Measurements from ENCODE around the gene OR3A2.
"Not testable (repeated sequence)": the region's sequence is repeated elsewhere in the genome, so short reads cannot be mapped to it uniquely, and the experiment has no call there.

Gene OR3A2

DNA sequence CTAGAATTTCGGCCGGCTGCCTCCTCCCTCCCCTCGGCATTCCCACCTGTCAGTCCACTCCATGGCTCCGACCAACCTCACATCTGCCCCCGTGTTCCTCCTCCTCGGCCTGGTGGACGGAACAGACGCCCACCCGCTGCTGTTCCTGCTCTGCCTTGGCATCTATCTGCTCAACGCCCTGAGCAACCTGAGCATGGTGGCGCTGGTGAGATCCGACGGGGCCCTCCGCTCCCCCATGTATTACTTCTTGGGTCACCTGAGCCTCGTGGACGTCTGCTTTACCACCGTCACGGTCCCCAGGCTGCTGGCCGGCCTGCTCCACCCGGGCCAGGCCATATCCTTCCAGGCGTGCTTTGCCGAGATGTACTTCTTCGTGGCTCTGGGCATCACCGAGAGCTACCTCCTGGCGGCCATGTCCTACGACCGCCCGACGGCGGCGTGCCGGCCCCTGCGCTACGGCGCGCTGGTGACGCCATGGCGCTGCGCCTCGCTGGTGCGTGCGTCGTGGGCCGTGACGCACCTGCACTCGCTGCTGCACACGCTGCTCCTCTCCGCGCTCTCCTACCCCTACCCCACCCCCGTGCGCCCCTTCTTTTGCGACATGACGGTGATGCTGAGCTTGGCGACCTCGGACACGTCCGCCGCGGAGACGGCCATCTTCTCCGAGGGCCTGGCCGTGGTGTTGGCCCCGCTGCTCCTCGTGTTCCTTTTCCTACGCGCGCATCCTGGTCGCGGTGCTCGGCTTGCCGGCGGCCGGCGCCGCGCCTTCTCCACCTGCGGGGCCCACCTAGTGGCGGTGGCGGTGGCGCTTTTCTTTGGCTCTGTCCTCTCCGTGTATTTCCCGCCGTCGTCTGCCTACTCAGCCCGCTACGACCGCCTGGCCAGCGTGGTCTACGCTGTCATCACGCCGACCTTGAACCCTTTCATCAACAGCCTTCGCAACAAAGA is at the start of gene OR3A2:
TSS of gene OR3A2 (minus strand) at position 440 of the 948 bp plus-strand sequence.
- no peak for DNase-seq

DNA sequence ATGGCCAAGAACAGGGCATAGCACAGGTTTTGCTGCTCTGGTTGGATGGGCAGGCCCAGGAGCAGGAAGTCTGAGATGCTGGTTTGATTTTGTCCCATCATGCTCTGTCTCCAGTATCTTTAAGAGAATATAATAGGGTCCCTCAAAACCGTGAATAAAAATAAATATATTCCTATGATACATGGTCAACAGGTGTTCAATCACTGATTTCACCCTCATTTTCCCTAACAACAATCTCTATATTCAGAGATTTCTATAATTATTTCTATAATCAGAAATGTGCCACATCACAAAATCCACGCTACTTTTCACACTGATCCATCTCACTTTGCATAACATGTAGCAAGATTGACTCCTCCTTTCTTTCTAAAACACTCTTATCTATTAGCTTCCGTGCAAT is 47.6 kb upstream of the OR3A2 start, which contains the start of gene OR1E2:
TSS of gene OR1E2 (minus strand) at position 101 of the 400 bp plus-strand sequence. CDS start at position 101, 0 bp downstream.
- no peak for DNase-seq

More for the DNA sequence above, at the start of gene OR3A2:
- intact Hi-C loops (cut with DNase I): no loop called here

DNA sequence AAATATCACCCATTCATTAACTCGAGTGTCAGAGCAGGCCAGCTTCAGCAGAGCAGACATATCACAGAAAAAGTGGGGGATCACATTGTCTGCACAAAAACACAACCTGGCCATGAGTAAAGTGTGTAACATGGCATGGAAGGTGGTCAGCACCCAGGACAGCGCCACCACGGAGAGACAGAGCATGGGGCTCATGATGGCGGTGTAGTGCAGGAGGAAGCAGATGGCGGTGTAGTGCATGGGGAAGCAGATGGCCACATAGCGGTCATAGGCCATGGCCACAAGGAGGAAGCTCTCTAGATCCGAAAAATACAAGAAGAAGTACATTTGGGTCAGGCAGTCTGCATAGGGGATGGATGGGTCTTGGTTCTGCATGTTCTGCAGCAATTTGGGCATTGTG is 47.1 kb upstream of the OR3A2 start:
- DNase-seq: peak in 3 of 10 donors; percentile 2 to 72 (median 16)
- intact Hi-C loops (cut with DNase I): not testable (repeated sequence)

More for the DNA sequence above, 47.6 kb upstream of the OR3A2 start, which contains the start of gene OR1E2:
- intact Hi-C loops (cut with DNase I): no loop called here

- DNase-seq: no peak
- intact Hi-C loops (cut with DNase I): no loop called here
Measured at GRCh38 chr17:3418222-3418621, 32.1 kb upstream of the OR3A2 start.

DNA sequence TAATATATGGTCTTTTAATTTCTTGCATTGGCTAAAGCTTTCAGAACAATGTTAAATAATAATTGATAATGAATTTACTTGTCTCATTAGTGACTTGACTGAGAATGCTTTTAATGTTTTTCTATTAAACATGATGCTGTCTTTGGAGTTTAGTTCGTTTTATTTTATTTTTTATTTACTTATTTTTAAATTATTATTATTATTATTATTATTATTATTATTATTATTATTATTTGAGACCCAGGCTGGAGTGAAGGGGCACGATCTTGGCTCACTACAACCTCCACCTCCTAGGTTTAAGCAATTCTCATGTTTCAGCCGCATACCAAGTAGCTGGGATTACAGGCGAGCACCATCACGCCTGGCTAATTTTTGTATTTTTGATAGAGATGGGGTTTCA is 29.5 kb upstream of the OR3A2 start:
- no peak for DNase-seq
- intact Hi-C loops (cut with DNase I): no loop called here

GRCh38 chr17:3412216-3412615 is 26.1 kb upstream of the OR3A2 start:
- intact Hi-C loops (cut with DNase I); DNase-seq: not testable (repeated sequence)

GRCh38 chr17:3411070-3411469 is 25.0 kb upstream of the OR3A2 start, which contains the start of gene OR3A3:
TSS of gene OR3A3 (plus strand) at chr17:3411370.
- DNase-seq: no peak
- intact Hi-C loops (cut with DNase I): no loop called here

DNA sequence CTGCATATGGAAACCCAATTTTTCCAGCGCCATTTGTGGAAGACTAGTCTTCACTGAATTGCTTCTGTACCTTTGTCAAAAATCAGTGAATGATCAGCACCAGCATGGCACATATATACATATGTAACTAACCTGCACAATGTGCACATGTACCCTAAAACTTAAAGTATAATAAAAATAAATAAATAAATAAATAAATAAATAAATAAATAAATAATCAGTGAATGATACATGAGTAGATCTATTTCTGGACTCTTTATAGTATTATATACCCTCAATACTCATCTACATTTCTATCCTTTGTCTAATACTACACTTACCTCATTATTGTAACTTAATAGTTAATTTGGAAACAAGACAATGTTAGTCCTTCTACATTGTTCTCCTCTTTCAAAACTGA is 17.7 kb upstream of the OR3A2 start:
- DNase-seq; intact Hi-C loops (cut with DNase I): not testable (repeated sequence)

- intact Hi-C loops (cut with DNase I): no loop called here
- DNase-seq: no peak
Measured at GRCh38 chr17:3401786-3402185, 15.7 kb upstream of the OR3A2 start.

- intact Hi-C loops (cut with DNase I): no loop called here
- no peak for DNase-seq
Measured at GRCh38 chr17:3400055-3400454, 13.9 kb upstream of the OR3A2 start.

- no peak for DNase-seq
- intact Hi-C loops (cut with DNase I): no loop called here
Measured at GRCh38 chr17:3398310-3398709, 12.2 kb upstream of the OR3A2 start, which contains the start of gene OR1E1. TSS of gene OR1E1 (minus strand) at chr17:3398410. CDS start at chr17:3398410, 0 bp downstream.

DNA sequence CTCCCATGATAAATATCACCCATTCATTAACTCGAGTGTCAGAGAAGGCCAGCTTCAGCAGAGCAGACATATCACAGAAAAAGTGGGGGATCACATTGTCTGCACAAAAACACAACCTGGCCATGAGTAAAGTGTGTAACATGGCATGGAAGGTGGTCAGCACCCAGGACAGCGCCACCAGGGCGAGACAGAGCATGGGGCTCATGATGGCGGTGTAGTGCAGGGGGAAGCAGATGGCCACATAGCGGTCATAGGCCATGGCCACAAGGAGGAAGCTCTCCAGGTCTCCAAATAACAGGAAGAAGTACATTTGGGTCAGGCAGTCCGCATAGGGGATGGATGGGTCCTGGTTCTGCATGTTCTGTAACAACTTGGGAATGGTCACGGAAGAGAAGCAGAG is 11.7 kb upstream of the OR3A2 start:
- intact Hi-C loops (cut with DNase I); DNase-seq: not testable (repeated sequence)

- no peak for DNase-seq
- intact Hi-C loops (cut with DNase I): no loop called here
Measured at GRCh38 chr17:3389791-3390190, 3.7 kb upstream of the OR3A2 start.

DNA sequence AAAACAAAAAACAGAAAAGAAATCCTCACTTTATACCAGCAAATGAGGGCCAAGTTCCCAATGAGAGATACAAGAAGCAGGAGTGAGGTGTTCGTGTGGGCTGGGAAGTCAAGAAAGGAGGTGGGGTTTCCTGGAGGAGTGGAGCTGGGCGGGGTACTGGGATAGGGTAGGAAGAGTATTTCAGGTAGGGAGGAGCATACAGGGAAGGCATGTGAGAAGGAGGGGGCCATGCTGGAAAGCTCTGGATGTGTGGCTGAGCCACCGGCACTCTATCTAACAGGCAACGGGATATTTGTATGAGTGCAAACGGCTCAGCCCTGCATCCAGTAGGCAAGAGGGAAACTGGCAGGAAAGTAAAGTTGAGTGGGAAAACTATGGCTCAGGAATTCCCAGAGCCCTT is 4.2 kb downstream of the OR3A2 start:
- DNase-seq: no peak
- intact Hi-C loops (cut with DNase I): no loop called here

DNA sequence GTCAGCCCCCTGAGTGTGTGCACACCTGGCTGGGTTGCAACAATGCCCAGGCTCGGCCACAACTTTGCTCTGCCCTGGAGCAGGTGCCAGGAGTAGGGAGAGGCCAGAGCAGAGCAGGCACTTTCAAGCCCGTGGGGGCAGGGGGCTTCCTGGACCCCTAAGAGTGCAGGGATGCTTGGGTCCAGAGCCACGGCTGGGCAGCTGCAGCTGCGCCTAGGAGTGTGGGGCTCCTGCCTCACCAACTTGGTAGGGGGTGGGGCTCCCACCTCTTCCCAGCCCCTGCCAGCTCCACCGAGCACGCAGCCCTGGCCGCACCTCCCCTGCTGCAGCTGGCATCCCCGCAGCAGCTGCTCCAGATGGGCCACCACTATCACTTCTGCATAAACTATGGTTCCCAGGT is 7.8 kb downstream of the OR3A2 start:
- intact Hi-C loops (cut with DNase I): no loop called here
- no peak for DNase-seq

- intact Hi-C loops (cut with DNase I); DNase-seq: not testable (repeated sequence)
Measured at GRCh38 chr17:3371167-3371566, 14.9 kb downstream of the OR3A2 start.

- DNase-seq: peak in 2 of 10 donors; percentile 41 to 74
- intact Hi-C loops (cut with DNase I): not testable (repeated sequence)
Measured at GRCh38 chr17:3342782-3343181, 43.3 kb downstream of the OR3A2 start.

DNA sequence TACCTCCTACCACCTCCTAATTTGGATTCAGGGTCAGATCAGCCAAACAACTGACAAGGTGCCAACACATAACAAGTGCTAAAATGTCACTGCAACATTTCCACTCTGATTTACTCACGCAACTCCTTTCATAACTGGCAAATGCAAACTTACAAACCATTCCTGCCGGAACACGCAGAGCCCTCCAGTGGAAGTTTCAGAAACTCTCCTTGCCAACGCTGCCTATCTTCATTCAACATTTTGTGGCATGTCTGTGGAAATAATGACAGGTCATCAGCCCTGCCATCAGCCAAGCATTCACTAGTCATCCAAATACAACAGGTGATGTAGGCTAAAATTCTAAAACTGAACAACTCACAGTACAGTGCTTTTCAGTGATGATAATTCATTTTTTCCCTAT is 50.2 kb downstream of the OR3A2 start:
- intact Hi-C loops (cut with DNase I): no loop called here
- peak in 1 of 10 donors; percentile 4 for DNase-seq

DNA sequence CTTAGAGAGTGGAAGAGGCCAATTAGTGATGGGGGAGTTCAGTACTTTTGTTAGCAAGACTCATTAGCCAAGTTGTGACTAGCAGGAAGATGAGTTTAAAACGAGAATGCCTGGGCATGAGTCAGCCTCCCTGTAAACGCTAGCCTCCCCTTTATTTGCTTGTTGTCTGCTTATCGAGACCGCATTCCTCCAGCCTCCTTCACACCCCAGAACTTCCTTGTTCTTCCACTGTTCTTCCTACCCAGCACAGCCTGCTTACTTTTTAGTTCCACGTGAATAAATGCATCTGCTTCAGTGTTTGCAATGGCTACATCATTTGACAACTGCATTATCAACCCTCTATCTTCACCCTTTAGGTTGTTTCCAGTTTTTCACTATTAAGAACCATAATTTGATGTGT is 67.8 kb downstream of the OR3A2 start:
- intact Hi-C loops (cut with DNase I): no loop called here
- no peak for DNase-seq

DNA sequence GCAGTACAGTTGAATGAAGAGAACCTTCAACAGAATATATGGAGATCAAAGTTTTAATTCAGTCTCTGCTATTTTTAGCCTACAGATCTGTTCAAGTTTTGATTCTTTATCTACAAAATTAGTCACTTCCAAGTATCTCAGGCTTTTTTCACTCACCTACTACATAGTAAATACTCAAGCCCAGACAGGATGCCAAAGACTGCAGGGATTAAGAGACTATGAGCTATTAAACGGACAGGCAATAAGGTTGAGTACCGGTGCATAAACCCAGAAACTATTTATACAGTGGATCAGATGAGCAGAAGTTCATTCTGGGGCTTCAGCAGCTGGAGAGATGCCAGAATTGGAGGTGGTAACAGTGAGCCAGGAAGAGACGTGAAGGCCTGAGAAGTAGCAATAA is 69.3 kb downstream of the OR3A2 start:
- no peak for DNase-seq
- intact Hi-C loops (cut with DNase I): no loop called here

DNA sequence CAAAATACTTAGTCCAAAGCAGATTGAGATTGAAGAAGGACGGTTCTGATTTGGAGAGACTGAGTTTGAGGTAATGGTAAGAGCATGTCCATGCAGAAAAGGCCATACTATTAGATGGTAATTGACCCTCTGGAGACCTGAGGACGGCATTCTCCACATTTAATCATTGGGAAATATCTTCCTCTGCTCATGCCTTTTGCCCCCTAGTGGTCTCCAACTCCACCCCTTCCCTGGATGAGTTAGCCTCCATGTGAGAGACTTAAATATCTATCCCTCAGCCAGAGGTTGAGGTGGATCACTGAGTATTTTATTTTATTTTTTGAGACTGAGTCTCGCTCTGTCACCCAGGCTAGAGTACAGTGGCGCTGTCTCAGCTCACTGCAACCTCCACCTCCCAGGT is 77.5 kb downstream of the OR3A2 start:
- intact Hi-C loops (cut with DNase I): no loop called here
- no peak for DNase-seq

GRCh38 chr17:3298260-3298659 is 87.8 kb downstream of the OR3A2 start, which contains the start of gene OR3A1:
TSS of gene OR3A1 (minus strand) at chr17:3298360. CDS start at chr17:3292582, 5,778 bp downstream.
- no peak for DNase-seq
- intact Hi-C loops (cut with DNase I): no loop called here

Measured in posterior cingulate gyrus (tissue), 11 donors.